RWPE2 (cell line): ENCODE measurements around the gene GALT.
A peak's percentile ranks its signal among the peaks of the same experiment; 100 is the strongest.

Experiments
- ATAC-seq: fragments of 200-7000 bp; cut with Tn5 transposase; 3 replicates; pipeline ENCODE4 v1.9.1; 2021; ENCODE audit warnings: low read depth
- DNase-seq: peaks from one replicate; pipeline ENCODE4 v3.0.0-alpha.2; 2020; ENCODE audit warnings: low spot score
- H3K27ac ChIP-seq: fragments of 450-650 bp; 2 replicates; pipeline ENCODE4 v1.5.1; 2017; ENCODE audit warnings: mild to moderate bottlenecking; ENCODE audit not compliant: poor library complexity, severe bottlenecking
- H3K27me3 ChIP-seq: fragments of 250-450 bp; sonication (Bioruptor Pico); 2 replicates; pipeline ENCODE4 v1.5.1; 2021; ENCODE audit warnings: mild to moderate bottlenecking, moderate library complexity; ENCODE audit not compliant: insufficient read depth, poor library complexity, severe bottlenecking
- H3K36me3 ChIP-seq: fragments of 250-450 bp; sonication (Bioruptor Pico); 2 replicates; pipeline ENCODE4 v1.5.1; 2020; ENCODE audit warnings: low read depth, mild to moderate bottlenecking, moderate library complexity
- H3K4me1 ChIP-seq: fragments of 250-450 bp; sonication (Bioruptor Pico); 2 replicates; pipeline ENCODE4 v1.5.1; 2021; ENCODE audit warnings: mild to moderate bottlenecking, moderate library complexity; ENCODE audit not compliant: insufficient read depth, poor library complexity, severe bottlenecking
- H3K4me3 ChIP-seq: fragments of 250-450 bp; sonication (Bioruptor Pico); 2 replicates; pipeline ENCODE4 v1.5.1; 2021; ENCODE audit warnings: mild to moderate bottlenecking, moderate library complexity; ENCODE audit not compliant: severe bottlenecking
- H3K9me3 ChIP-seq: fragments of 250-450 bp; sonication (Bioruptor Pico); 2 replicates; pipeline ENCODE4 v1.5.1; 2021; ENCODE audit warnings: mild to moderate bottlenecking, moderate library complexity; ENCODE audit not compliant: severe bottlenecking
- TF ChIP-seq, protein P1 (sequence below): fragments of 450-650 bp; IDR thresholded peaks from one replicate; pipeline ENCODE4 v1.5.1; 2017; ENCODE audit warnings: mild to moderate bottlenecking, moderate library complexity; ENCODE audit not compliant: poor library complexity, severe bottlenecking

Gene GALT

DNA sequence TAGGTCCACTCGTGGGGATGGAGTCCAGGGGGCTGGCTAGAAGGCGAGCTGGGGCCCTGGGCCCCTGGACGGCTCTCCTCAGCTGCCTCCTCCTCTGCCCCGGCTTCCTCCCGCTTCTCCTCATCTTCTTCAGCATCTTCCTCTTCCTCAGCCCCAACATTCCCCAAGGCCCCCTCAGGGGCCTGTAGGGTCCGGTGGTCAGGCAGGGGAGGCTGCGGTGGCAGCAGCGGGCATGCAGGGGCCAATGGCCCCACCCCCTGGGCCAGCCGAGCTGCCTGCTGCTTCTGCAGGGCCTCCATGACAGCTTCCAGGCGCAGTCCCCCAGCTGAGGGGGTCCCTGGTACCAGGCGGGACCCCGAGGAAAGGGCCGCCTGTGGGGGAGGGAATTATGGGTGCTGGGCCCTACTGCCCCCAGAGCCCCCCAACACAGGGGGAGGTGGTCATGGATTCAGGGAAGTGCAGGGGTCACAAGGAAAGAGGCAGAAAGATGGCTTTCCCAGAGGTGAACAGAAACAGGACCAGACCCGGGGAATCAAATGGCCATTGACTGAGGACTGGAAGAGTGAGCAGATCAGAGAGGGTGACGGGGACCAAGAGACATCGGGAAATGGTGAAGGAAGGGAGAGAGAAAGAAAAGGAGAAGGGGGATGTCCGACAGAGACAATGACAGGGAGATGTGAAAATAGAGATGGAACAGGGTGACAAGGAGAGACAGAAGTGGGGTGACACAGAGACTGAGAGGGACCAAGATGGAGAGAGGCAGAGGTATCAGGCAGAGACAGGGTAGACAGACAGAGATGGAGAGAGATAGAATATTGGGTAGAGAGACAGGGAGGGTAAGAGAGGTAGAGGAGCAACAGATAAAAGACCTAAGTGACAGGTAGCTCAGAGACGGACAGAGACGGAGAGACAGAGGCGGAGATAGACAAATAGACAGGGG lies 18.5 kb upstream of the GALT start:
- no peak overlapping the region for H3K27ac ChIP-seq
- peak overlapping the region; percentile 20 for H3K4me3 ChIP-seq
- DNase-seq: no peak
- H3K4me1 ChIP-seq: peaks cover 2% of the 10 kb centered on the region
- ATAC-seq: no peak
- TF ChIP-seq, protein P1, sequence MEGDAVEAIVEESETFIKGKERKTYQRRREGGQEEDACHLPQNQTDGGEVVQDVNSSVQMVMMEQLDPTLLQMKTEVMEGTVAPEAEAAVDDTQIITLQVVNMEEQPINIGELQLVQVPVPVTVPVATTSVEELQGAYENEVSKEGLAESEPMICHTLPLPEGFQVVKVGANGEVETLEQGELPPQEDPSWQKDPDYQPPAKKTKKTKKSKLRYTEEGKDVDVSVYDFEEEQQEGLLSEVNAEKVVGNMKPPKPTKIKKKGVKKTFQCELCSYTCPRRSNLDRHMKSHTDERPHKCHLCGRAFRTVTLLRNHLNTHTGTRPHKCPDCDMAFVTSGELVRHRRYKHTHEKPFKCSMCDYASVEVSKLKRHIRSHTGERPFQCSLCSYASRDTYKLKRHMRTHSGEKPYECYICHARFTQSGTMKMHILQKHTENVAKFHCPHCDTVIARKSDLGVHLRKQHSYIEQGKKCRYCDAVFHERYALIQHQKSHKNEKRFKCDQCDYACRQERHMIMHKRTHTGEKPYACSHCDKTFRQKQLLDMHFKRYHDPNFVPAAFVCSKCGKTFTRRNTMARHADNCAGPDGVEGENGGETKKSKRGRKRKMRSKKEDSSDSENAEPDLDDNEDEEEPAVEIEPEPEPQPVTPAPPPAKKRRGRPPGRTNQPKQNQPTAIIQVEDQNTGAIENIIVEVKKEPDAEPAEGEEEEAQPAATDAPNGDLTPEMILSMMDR: no peak
- no peaks in the 10 kb centered on the region for H3K36me3 ChIP-seq
- H3K9me3 ChIP-seq: no peaks in the 10 kb centered on the region
- H3K27me3 ChIP-seq: peaks cover 54% of the 10 kb centered on the region

DNA sequence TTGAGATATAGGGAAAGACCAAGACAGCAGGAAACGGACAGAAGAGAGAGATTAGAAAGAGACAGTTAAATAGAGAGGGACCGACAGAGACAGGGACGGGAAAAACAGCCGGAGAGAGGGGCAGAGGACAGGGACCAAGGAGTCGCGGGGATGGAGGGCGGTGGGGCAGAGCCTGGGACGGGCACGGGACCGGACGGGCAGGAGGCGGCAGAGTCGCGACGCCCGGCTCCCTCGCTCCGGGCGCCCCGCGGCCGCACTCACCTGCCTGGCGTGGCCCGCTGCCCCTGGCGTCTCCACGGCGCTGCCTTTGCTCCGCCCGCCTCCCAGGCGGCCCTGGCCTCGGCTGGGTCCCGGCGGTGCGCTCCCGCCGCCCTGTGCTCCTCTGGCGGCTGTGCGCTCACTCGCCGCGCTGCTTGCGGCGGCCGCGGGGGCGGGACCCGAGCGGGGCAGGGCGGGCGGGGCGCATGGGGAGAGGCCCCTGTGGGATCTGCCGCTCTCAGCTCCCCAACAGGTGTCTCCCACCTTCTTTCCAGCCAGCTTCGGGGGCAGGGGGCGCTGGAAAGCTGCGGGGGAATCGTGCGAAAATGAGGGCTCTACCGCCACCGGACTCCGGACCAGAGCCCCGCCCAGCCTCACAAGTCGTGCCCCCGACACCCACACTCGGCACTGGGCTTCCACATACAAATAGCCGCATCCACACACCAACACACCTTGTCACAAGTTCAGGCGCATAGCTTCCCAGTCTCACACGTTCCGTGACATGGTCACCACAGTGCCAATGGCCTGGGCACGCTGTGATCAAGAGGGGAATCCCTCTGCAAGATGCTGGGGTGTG lies 17.6 kb upstream of the GALT start, which contains the start of gene ARID3C:
Gene ARID3C, minus strand, starts transcription at position 411 of the 835 bp plus-strand sequence. CDS start 1,052 bp downstream, outside the sequence.
- H3K36me3 ChIP-seq: no peaks in the 10 kb centered on the region
- H3K9me3 ChIP-seq: no peaks in the 10 kb centered on the region
- no peak within 1 kb of the TSS for H3K27ac ChIP-seq
- H3K4me3 ChIP-seq: peak within 1 kb of the TSS; percentile 20
- H3K27me3 ChIP-seq: peaks cover 53% of the 10 kb centered on the region
- peaks cover 2% of the 10 kb centered on the region for H3K4me1 ChIP-seq
- TF ChIP-seq, protein P1: no peak
- DNase-seq (no peak), ATAC-seq (peak; percentile 79)

DNA sequence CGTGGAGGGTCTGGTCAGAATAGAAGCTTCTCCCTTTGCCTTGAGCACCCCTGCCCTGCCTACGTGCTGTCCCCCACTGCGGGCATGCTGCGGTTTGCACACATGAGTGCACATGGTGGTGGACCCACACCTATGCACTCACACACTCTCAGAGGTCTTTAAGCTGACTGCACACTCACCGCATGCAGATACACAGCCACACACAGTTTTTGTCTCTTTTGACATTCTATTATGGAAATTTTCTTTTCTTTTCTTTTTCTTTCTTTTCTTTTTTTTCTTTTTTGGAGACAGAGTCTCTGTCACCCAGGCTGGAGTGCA lies 17.0 kb upstream of the GALT start:
- ATAC-seq (no peak), DNase-seq (no peak)
- Histone ChIP-seq H3K4me1 (peaks cover 2% of the 10 kb centered on the region), H3K27me3 (peaks cover 50% of the 10 kb centered on the region), H3K27ac (no peak overlapping the region), H3K9me3 (no peaks in the 10 kb centered on the region), H3K4me3 (no peak overlapping the region), H3K36me3 (peaks cover under 1% of the 10 kb centered on the region; the same call in 1 of the 2 replicates)
- TF ChIP-seq, protein P1: no peak

DNA sequence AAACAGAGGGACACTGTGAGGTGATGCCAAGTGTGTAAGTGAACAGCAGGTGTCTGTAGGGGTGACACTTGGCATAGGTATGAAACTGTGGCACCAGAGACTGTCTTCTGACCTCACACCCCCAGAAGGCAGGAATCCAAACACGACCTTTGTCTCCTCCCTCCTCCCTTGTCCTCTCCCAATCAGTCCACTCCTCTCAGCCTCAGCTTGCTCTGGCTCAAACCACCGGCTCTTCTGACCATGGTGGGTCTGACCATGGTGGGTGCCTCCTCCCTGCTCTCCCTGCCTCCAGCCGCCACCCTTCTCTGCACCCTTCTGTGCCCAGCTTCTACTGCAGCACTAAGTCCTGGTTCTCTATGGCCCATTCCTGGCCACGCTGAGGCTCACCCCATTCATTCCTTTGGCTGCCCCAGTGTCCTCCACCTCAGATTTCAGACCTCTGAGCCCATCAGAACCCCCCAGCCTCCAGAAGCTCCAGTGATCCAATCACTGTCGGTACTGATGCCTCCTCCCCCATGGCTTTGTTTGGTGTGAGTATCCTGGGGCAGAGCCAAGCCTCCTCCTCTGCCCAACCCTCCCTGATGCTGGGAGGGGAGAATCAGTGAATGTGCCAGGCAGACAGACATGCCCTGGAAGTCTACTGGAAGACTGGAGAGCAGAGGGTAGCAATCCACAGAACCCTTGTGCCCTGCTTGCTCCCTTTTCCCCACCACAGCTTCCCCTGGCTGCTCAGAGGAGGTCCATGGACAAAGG lies 15.9 kb upstream of the GALT start:
- TF ChIP-seq, protein P1: no peak
- Histone ChIP-seq H3K27ac (no peak overlapping the region), H3K4me3 (no peak overlapping the region), H3K27me3 (peaks cover 42% of the 10 kb centered on the region), H3K9me3 (no peaks in the 10 kb centered on the region), H3K36me3 (peaks cover 7% of the 10 kb centered on the region; the same call in 1 of the 2 replicates), H3K4me1 (peaks cover 2% of the 10 kb centered on the region)
- DNase-seq (no peak), ATAC-seq (no peak)
